CD4-positive, alpha-beta T cell (primary cell): ENCODE results near the gene ADGRG7. TPM values are rescaled to one million over a fixed set of nuclear protein-coding genes. Genes with fewer than 3 reads are reported as not detected.

ENCODE experiments used
- ATAC-seq: fragments of 200-7000 bp; cut with Tn5 transposase; one replicate; pipeline ENCODE4 v1.10.0; 2022; ENCODE audit warnings: mild to moderate bottlenecking; ENCODE audit not compliant: poor library complexity
- CTCF ChIA-PET: fragments of 350-600 bp; sonication (Branson Sonifier 250); formaldehyde crosslinking; loops from one replicate; lab custom pipeline; 2021; ENCODE audit warnings: antibody characterized with exemption, inconsistent platforms; lab: Charles Lee
- POLR2A ChIA-PET: fragments of 350-600 bp; sonication (Branson Sonifier 250); formaldehyde crosslinking; loops from one replicate; lab custom pipeline; 2021; ENCODE audit warnings: antibody characterized with exemption, inconsistent platforms; lab: Charles Lee
- DNase-seq, 14 experiments: peaks; one replicate each; pipeline ENCODE4 v3.0.0-alpha.2; 2013 to 2020; ENCODE audit warnings: mixed read lengths in 2 of 14
- H3K27ac ChIP-seq, 2 donors: one replicate each; pipeline versions ENCODE4 v1.5.1 to v1.7.0; 2013; ENCODE audit warnings: low read length in 2 of 2, low read depth in 1 of 2, mild to moderate bottlenecking in 1 of 2
- H3K27me3 ChIP-seq, 2 experiments: 1 replicate in 1 of 2; 2 replicates in 1 of 2; pipeline versions ENCODE4 v1.6.1 to v1.7.0; 2013; ENCODE audit warnings: low read length in 2 of 2, control low read depth in 1 of 2, mild to moderate bottlenecking in 1 of 2, moderate library complexity in 1 of 2; ENCODE audit not compliant: insufficient read depth in 2 of 2, control insufficient read depth in 1 of 2
- H3K36me3 ChIP-seq: one replicate; pipeline ENCODE4 v1.6.1; 2013; ENCODE audit warnings: low read length, control low read depth; ENCODE audit not compliant: insufficient read depth
- H3K4me1 ChIP-seq: one replicate; pipeline ENCODE4 v1.6.1; 2013; ENCODE audit warnings: low read length, control low read depth; ENCODE audit not compliant: insufficient read depth
- H3K4me3 ChIP-seq: one replicate; pipeline ENCODE4 v1.5.1; 2013; ENCODE audit warnings: mild to moderate bottlenecking, low read length, moderate library complexity
- H3K9me3 ChIP-seq, 2 experiments: 1 replicate in 1 of 2; 2 replicates in 1 of 2; pipeline versions ENCODE4 v1.6.1 to v1.7.0; 2013; ENCODE audit warnings: low read length in 2 of 2, mild to moderate bottlenecking in 2 of 2, control low read depth in 1 of 2, moderate library complexity in 1 of 2; ENCODE audit not compliant: control insufficient read depth in 1 of 2, insufficient read depth in 1 of 2
- H3K27ac Mint-ChIP-seq: one replicate; pipeline ENCODE4 v1.8.0; 2020; ENCODE audit warnings: mixed read lengths
- H3K27me3 Mint-ChIP-seq: one replicate; pipeline ENCODE4 v1.8.0; 2021; ENCODE audit warnings: mixed read lengths
- H3K36me3 Mint-ChIP-seq: one replicate; pipeline ENCODE4 v1.8.0; 2021; ENCODE audit warnings: low read depth, mixed read lengths
- H3K4me1 Mint-ChIP-seq: one replicate; pipeline ENCODE4 v1.8.0; 2021; ENCODE audit warnings: low read depth, mixed read lengths
- H3K4me3 Mint-ChIP-seq: one replicate; pipeline ENCODE4 v1.8.0; 2020; ENCODE audit warnings: mild to moderate bottlenecking, mixed read lengths
- H3K9me3 Mint-ChIP-seq: one replicate; pipeline ENCODE4 v1.8.0; 2020; ENCODE audit warnings: mixed read lengths
- intact Hi-C, 2 experiments: fragments of 100-400 bp; cut with DNase I in 1 of 2; cut with micrococcal nuclease in 1 of 2; formaldehyde crosslinking; loops; one replicate each; pipeline versions ENCODE4 v1.15.1 to v1.9.0; 2023 to 2025; cut with DNase I, micrococcal nuclease
- total RNA-seq, 174 experiments: library from RNA in 2 of 174; stranded (reverse) in 2 of 174; gene quantifications; one replicate each; pipeline ENCODE4 v1.2.3 and lab custom pipeline; 2021 to 2026
- TF ChIP-seq, protein P1 (sequence below): fragments of 200-600 bp; IDR thresholded peaks from one replicate; pipeline ENCODE4 v1.8.0; 2022; ENCODE audit warnings: antibody characterized with exemption, mild to moderate bottlenecking

The ADGRG7 gene
- total RNA-seq, 2 experiments from 2014 or later: not detected

DNA sequence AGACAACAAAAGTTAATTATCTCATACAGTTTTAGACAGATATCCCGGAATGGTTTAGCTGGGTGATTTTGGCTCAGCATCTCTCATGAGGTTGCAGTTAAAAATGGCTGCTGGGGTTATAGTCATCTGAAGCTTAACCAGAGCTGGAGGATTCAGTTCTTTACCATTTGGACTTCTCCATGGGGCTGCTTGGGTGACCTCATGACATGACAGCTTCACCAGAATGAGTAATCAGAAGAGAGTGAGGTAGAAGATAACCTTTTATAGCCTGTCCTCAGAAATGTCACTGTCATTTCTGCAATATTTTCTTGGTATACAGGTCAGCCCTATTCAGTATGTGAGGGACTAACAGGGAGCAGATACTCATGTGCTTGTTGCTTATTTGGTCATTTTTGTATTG is 130.8 kb downstream of the ADGRG7 start:
- DNase-seq (no peak), ATAC-seq (no peak)
- Mint-ChIP-seq H3K4me1 (no peaks in the 10 kb centered on the region), H3K27ac (no peak overlapping the region), H3K4me3 (no peak overlapping the region), H3K27me3 (no peaks in the 10 kb centered on the region), H3K9me3 (no peaks in the 10 kb centered on the region), H3K36me3 (peaks cover 91% of the 10 kb centered on the region)
- Histone ChIP-seq H3K27ac (no peak overlapping the region), H3K36me3 (peaks cover 91% of the 10 kb centered on the region), H3K4me1 (no peaks in the 10 kb centered on the region), H3K4me3 (no peak overlapping the region), H3K27me3 (no peaks in the 10 kb centered on the region), H3K9me3 (no peaks in the 10 kb centered on the region)
- TF ChIP-seq, protein P1, sequence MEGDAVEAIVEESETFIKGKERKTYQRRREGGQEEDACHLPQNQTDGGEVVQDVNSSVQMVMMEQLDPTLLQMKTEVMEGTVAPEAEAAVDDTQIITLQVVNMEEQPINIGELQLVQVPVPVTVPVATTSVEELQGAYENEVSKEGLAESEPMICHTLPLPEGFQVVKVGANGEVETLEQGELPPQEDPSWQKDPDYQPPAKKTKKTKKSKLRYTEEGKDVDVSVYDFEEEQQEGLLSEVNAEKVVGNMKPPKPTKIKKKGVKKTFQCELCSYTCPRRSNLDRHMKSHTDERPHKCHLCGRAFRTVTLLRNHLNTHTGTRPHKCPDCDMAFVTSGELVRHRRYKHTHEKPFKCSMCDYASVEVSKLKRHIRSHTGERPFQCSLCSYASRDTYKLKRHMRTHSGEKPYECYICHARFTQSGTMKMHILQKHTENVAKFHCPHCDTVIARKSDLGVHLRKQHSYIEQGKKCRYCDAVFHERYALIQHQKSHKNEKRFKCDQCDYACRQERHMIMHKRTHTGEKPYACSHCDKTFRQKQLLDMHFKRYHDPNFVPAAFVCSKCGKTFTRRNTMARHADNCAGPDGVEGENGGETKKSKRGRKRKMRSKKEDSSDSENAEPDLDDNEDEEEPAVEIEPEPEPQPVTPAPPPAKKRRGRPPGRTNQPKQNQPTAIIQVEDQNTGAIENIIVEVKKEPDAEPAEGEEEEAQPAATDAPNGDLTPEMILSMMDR: no peak
- intact Hi-C loops: loop anchor here in 1 of 2 experiments (10.0 kb wide), 1 partner anchor 635 kb away; no protein-coding TSS in a partner anchor
- POLR2A ChIA-PET: no interaction called here
- CTCF ChIA-PET: no interaction called here

DNA sequence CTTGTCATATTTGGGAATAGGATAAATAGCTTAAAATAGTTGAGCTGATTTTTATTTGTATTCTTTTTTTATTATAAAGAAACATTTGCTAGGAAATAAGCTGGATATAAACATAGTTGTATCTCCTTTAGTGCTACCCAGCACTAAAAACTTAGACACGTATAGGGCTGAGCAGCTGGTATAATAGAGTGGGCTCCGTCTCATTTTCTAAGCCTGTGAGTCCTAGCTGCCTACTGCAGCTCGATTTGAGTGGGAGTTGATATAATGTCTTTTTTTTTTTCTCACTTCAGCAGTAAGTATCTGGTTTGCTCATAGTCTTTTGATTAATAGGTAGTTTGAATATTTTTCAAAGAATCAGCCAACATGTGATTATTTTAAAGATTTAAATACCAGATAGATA is 134.1 kb downstream of the ADGRG7 start:
- H3K4me3 ChIP-seq: no peak overlapping the region
- ATAC-seq (no peak), DNase-seq (no peak)
- Mint-ChIP-seq H3K27ac (no peak overlapping the region), H3K27me3 (no peaks in the 10 kb centered on the region), H3K9me3 (no peaks in the 10 kb centered on the region), H3K36me3 (peaks cover 90% of the 10 kb centered on the region), H3K4me1 (no peaks in the 10 kb centered on the region), H3K4me3 (no peak overlapping the region)
- no peaks in the 10 kb centered on the region for H3K4me1 ChIP-seq
- peaks cover 90% of the 10 kb centered on the region for H3K36me3 ChIP-seq
- no peak overlapping the region for H3K27ac ChIP-seq
- H3K27me3 ChIP-seq: no peaks in the 10 kb centered on the region
- no peaks in the 10 kb centered on the region for H3K9me3 ChIP-seq
- TF ChIP-seq, protein P1: no peak
- ChIA-PET CTCF (interaction anchor here (0.5 kb wide), 1 partner anchor 305 kb away, joined by 3 read pairs; no protein-coding TSS in a partner anchor), POLR2A (no interaction called here)
- intact Hi-C loops: loop anchor here in 1 of 2 experiments (10.0 kb wide), 1 partner anchor 631 kb away; no protein-coding TSS in a partner anchor

DNA sequence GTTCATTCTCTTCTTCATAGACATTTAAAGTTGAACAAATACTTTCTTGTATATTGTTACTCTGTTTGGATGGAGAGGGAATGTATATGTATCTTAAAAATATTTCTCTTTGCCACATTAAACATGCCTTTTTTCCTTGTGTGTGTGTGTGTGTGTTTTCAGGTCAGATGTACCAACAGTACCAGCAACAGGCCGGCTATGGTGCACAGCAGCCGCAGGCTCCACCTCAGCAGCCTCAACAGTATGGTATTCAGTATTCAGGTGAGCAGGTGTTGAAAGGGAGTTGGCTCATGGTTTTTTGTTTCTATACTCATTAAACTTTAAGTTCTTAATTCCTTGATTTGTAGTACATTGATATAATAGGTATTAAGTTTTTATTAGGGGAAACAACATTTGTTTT is 135.3 kb downstream of the ADGRG7 start:
- DNase-seq (no peak), ATAC-seq (no peak)
- Mint-ChIP-seq H3K27ac (no peak overlapping the region), H3K4me1 (no peaks in the 10 kb centered on the region), H3K27me3 (no peaks in the 10 kb centered on the region), H3K4me3 (no peak overlapping the region), H3K36me3 (peaks cover 92% of the 10 kb centered on the region), H3K9me3 (no peaks in the 10 kb centered on the region)
- CTCF ChIA-PET: no interaction called here
- Histone ChIP-seq H3K4me1 (no peaks in the 10 kb centered on the region), H3K9me3 (no peaks in the 10 kb centered on the region), H3K4me3 (no peak overlapping the region), H3K36me3 (peaks cover 90% of the 10 kb centered on the region), H3K27ac (no peak overlapping the region), H3K27me3 (no peaks in the 10 kb centered on the region)
- POLR2A ChIA-PET: no interaction called here
- intact Hi-C loops: loop anchor here in 1 of 2 experiments (10.0 kb wide), 1 partner anchor 630 kb away; no protein-coding TSS in a partner anchor
- TF ChIP-seq, protein P1: no peak

Other genes starting within 250 kb of the ADGRG7 start
- 10 to 100 TPM; 20.9 to 21.6 TPM for gene TOMM70, start 208.5 kb upstream of the ADGRG7 start, total RNA-seq
- under 1 TPM; 0.47 to 0.70 TPM for gene LNP1, start 208.1 kb upstream of the ADGRG7 start, total RNA-seq
- under 1 TPM in 1 of 2 experiments, not detected in 1; 0.08 TPM for gene TMEM45A, start 117.0 kb upstream of the ADGRG7 start, total RNA-seq
- 10 to 100 TPM; 56.5 to 58.8 TPM for gene TFG, start 99.9 kb downstream of the ADGRG7 start, total RNA-seq